Gastroesophageal sphincter (tissue), 4 donors: ENCODE results near the gene CRIM1. TPM values are rescaled to one million over a fixed set of nuclear protein-coding genes. Genes with fewer than 3 reads are reported as not detected.

ENCODE experiments used
- ATAC-seq: fragments of 150-250 bp; one replicate; pipeline ENCODE4 v1.9.1; 2016; ENCODE audit warnings: mild to moderate bottlenecking, moderate library complexity
- H3K27ac ChIP-seq, 4 donors: fragments of 200-600 bp; sonication (generic) in 3 of 4; 1 replicate in 3 of 4; 2 replicates in 1 of 4; pipeline ENCODE4 v1.5.1; 2016 to 2019
- H3K27me3 ChIP-seq: fragments of 200-600 bp; sonication (generic); one replicate; pipeline ENCODE4 v1.5.1; 2019
- H3K36me3 ChIP-seq, 2 donors: fragments of 200-600 bp; sonication (generic); one replicate each; pipeline ENCODE4 v1.5.1; 2019; ENCODE audit warnings: control low read depth in 1 of 2
- H3K4me1 ChIP-seq, 3 donors: fragments of 200-600 bp; sonication (generic); 1 replicate in 2 of 3; 2 replicates in 1 of 3; pipeline ENCODE4 v1.5.1; 2016 to 2019; ENCODE audit warnings: control low read depth in 2 of 3
- H3K4me3 ChIP-seq, 2 donors: fragments of 200-600 bp; sonication (generic); one replicate each; pipeline ENCODE4 v1.5.1; 2019; ENCODE audit warnings: mild to moderate bottlenecking in 1 of 2, moderate library complexity in 1 of 2
- H3K9me3 ChIP-seq, 3 donors: fragments of 200-600 bp; sonication (generic); one replicate each; pipeline ENCODE4 v1.5.1; 2017 to 2019; ENCODE audit warnings: control low read depth in 2 of 3
- EP300 ChIP-seq: sonication (generic); formaldehyde crosslinking; IDR thresholded peaks from one replicate; pipeline ENCODE4 v1.6.1; 2017; ENCODE audit warnings: antibody characterized with exemption, mild to moderate bottlenecking
- POLR2A ChIP-seq, 2 donors: fragments of 450-650 bp; IDR thresholded peaks; one replicate each; pipeline ENCODE4 v1.6.1; 2017; ENCODE audit warnings: antibody characterized with exemption in 2 of 2, mild to moderate bottlenecking in 2 of 2, moderate library complexity in 1 of 2
- POLR2AphosphoS5 ChIP-seq: sonication (generic); formaldehyde crosslinking; IDR thresholded peaks from one replicate; pipeline ENCODE4 v1.6.1; 2017; ENCODE audit warnings: antibody characterized with exemption
- WGBS, 2 donors: methylation state at CpG; one replicate each; pipeline ENCODE4 v1.1.5; 2018; ENCODE audit warnings: low coverage in 1 of 2; 5-methylcytosine and 5-hydroxymethylcytosine counted together
- total RNA-seq, 4 donors: library from RNA; depleted of rRNA; stranded (reverse); fragments of >200 nt; gene quantifications; one replicate each; pipeline ENCODE4 v1.1.0, GENCODE V29; 2016
- TF ChIP-seq, protein P1 (sequence below), 4 experiments: fragments of 200-600 bp in 2 of 4; fragments of 450-650 bp in 2 of 4; sonication (generic) in 1 of 4; IDR thresholded peaks; one replicate each; pipeline ENCODE4 v1.5.1; 2017 to 2019; ENCODE audit warnings: antibody characterized with exemption in 4 of 4, mild to moderate bottlenecking in 2 of 4, moderate library complexity in 2 of 4

CRIM1 gene
- total RNA-seq, 4 donors from 2014 or later = 150 to 342 (median 203) TPM

- no peaks in the 10 kb centered on the region for H3K27me3 ChIP-seq
- H3K9me3 ChIP-seq = no peaks in the 10 kb centered on the region
- no peaks in the 10 kb centered on the region for H3K36me3 ChIP-seq
- no peak overlapping the region for H3K4me3 ChIP-seq
- WGBS, 2 donors = 25 to 50% methylated on average over 1 of the region's 1 CpG
- TF ChIP-seq, protein P1, sequence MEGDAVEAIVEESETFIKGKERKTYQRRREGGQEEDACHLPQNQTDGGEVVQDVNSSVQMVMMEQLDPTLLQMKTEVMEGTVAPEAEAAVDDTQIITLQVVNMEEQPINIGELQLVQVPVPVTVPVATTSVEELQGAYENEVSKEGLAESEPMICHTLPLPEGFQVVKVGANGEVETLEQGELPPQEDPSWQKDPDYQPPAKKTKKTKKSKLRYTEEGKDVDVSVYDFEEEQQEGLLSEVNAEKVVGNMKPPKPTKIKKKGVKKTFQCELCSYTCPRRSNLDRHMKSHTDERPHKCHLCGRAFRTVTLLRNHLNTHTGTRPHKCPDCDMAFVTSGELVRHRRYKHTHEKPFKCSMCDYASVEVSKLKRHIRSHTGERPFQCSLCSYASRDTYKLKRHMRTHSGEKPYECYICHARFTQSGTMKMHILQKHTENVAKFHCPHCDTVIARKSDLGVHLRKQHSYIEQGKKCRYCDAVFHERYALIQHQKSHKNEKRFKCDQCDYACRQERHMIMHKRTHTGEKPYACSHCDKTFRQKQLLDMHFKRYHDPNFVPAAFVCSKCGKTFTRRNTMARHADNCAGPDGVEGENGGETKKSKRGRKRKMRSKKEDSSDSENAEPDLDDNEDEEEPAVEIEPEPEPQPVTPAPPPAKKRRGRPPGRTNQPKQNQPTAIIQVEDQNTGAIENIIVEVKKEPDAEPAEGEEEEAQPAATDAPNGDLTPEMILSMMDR (IDR thresholded peaks at IDR 0.05) = no peak
- TF ChIP-seq POLR2AphosphoS5 (no peak), POLR2A (IDR thresholded peaks at IDR 0.05) (no peak), EP300 (no peak)
- no peaks in the 10 kb centered on the region for H3K4me1 ChIP-seq
- no peak overlapping the region for H3K27ac ChIP-seq
- ATAC-seq = no peak
Measured at GRCh38 chr2:36338827-36339145, 16.8 kb upstream of the CRIM1 start.

- Histone ChIP-seq H3K27me3 (no peaks in the 10 kb centered on the region), H3K4me1 (no peaks in the 10 kb centered on the region), H3K9me3 (no peaks in the 10 kb centered on the region), H3K4me3 (no peak overlapping the region), H3K27ac (no peak overlapping the region), H3K36me3 (no peaks in the 10 kb centered on the region)
- TF ChIP-seq EP300 = no peak
- no peak for TF ChIP-seq POLR2AphosphoS5
- TF ChIP-seq, protein P1 (IDR thresholded peaks at IDR 0.05) = no peak
- TF ChIP-seq POLR2A (IDR thresholded peaks at IDR 0.05) = no peak
- no peak for ATAC-seq
- 55 to 56% methylated on average over 6 of the region's 6 CpGs for WGBS, 2 donors
Measured at GRCh38 chr2:36339607-36340218, 15.9 kb upstream of the CRIM1 start.

- WGBS, 2 donors = 37 to 77% methylated on average over 2 to 3 of the region's 3 CpGs
- no peaks in the 10 kb centered on the region for H3K4me1 ChIP-seq
- no peak for ATAC-seq
- TF ChIP-seq POLR2AphosphoS5 (no peak), POLR2A (IDR thresholded peaks at IDR 0.05) (no peak), EP300 (no peak)
- H3K27me3 ChIP-seq = no peaks in the 10 kb centered on the region
- no peak overlapping the region for H3K27ac ChIP-seq
- H3K36me3 ChIP-seq = no peaks in the 10 kb centered on the region
- no peaks in the 10 kb centered on the region for H3K9me3 ChIP-seq
- no peak overlapping the region for H3K4me3 ChIP-seq
Measured at GRCh38 chr2:36343606-36344005, 12.0 kb upstream of the CRIM1 start.

DNA sequence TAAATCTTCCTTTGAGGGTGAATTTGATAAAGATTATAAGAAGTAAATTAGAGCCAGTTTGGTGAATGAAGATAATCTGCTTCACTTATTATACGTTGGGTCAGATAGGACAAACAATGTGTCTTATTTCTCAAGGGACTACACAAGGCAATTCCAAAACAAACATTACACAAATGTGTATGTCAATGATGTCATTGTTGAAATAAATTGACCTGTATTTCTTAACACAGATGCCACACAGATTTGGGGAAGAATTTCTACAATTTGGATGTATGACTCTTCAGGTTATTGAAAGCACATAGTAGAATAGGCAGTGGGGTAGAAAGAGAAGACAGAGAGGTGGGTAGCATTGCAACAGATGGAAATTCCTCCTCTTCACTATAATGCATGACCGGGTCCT, 6.9 kb upstream of the CRIM1 start:
- no peak overlapping the region for H3K4me3 ChIP-seq
- ATAC-seq = no peak
- TF ChIP-seq, protein P1 (IDR thresholded peaks at IDR 0.05) = no peak
- TF ChIP-seq POLR2AphosphoS5 (no peak), POLR2A (IDR thresholded peaks at IDR 0.05) (no peak), EP300 (no peak)
- H3K27me3 ChIP-seq = no peaks in the 10 kb centered on the region
- H3K9me3 ChIP-seq = no peaks in the 10 kb centered on the region
- H3K4me1 ChIP-seq = peaks cover 0 to 16% (median 0%) of the 10 kb centered on the region in 3 donors
- WGBS, 2 donors = 70 to 100% methylated on average over 1 to 2 of the region's 2 CpGs
- H3K27ac ChIP-seq = no peak overlapping the region
- no peaks in the 10 kb centered on the region for H3K36me3 ChIP-seq

DNA sequence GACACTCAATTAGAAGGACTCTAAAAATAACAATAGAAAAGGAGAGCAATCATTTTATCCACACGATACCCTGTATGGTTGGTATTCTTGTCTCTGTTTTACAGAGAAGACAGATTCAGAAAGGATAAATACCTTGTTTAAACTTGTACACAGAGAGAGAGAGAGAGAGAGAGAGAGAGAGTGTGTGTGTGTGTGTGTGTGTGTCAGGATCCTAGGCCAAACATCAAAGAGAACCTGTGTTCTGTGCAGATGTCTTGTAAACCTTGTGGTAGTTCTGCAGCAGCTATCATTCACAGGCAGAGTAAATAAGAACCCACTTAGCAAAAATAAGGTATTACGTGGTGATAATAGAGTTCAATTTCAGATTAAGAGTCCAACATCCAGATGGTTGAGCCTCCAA, 4.3 kb upstream of the CRIM1 start:
- TF ChIP-seq EP300 (no peak), POLR2A (IDR thresholded peaks at IDR 0.05) (no peak), POLR2AphosphoS5 (no peak)
- TF ChIP-seq, protein P1 (IDR thresholded peaks at IDR 0.05) = no peak
- H3K36me3 ChIP-seq = no peaks in the 10 kb centered on the region
- ATAC-seq = no peak
- H3K27ac ChIP-seq = no peak overlapping the region
- no peak overlapping the region for H3K4me3 ChIP-seq
- no peaks in the 10 kb centered on the region for H3K9me3 ChIP-seq
- WGBS, 2 donors = 55 to 90% methylated on average over 2 of the region's 2 CpGs
- no peaks in the 10 kb centered on the region for H3K27me3 ChIP-seq
- peaks cover 0 to 30% (median 0%) of the 10 kb centered on the region in 3 donors for H3K4me1 ChIP-seq
